ENCODE data around the gene XRCC1. TPM values are rescaled to one million over a fixed set of nuclear protein-coding genes. Genes with fewer than 3 reads are reported as not detected.
A peak's percentile ranks its signal among the peaks of the same experiment; 100 is the strongest.

Gene XRCC1
- total RNA-seq, 1 experiment from 2014 or later: 37.4 TPM

GRCh38 chr19:43620061-43621001 lies 45.0 kb upstream of the XRCC1 start:
- Histone ChIP-seq H3K9ac (ENCODE audit: low read length) (peak overlapping the region; percentile 72), H3K27me3 (ENCODE audit: insufficient read depth, low read length) (no peaks in the 10 kb centered on the region), H3K27ac (ENCODE audit: low read depth, low read length) (peak overlapping the region; percentile 91), H3K9me2 (ENCODE audit: insufficient read depth) (no peaks in the 10 kb centered on the region), H3K4me3 (replicated peaks in 1 of 2; ENCODE audit: low read depth in 1 of 2, low read length in 2 of 2) (peak overlapping the region; percentile 77 to 84), H3K4me1 (ENCODE audit: control insufficient read depth in 1 of 2, insufficient read depth in 2 of 2, low read length in 2 of 2) (peaks cover 19 to 39% of the 10 kb centered on the region in 2 experiments), H3K9me3 (ENCODE audit: control insufficient read depth in 1 of 2, insufficient read depth in 1 of 2, low read depth in 1 of 2, low read length in 2 of 2) (no peaks in the 10 kb centered on the region), H2AFZ (ENCODE audit: low read depth, low read length, poor library complexity, severe bottlenecking) (no peak overlapping the region), H3K36me3 (ENCODE audit: control insufficient read depth in 1 of 2, insufficient read depth in 2 of 2, low read length in 2 of 2) (no peaks in the 10 kb centered on the region), H4K20me1 (ENCODE audit: insufficient read depth) (no peaks in the 10 kb centered on the region), H3K4me2 (ENCODE audit: low read length) (peak overlapping the region; percentile 99), H3K79me2 (ENCODE audit: insufficient read depth, low read length) (peaks cover 27% of the 10 kb centered on the region)
- CTCF ChIA-PET: no interaction called here
- RAD21 ChIA-PET (ENCODE audit: low non-redundant PET in 1 of 2, low total read pairs in 2 of 2, uncharacterized antibody in 2 of 2, unreplicated experiment in 2 of 2): no interaction called here
- no peak for ATAC-seq
- BruUV-seq (replicated peaks): TSS peak; percentile 82
- intact Hi-C loops (cut with micrococcal nuclease): no loop called here
- no peak for DNase-seq (ENCODE audit: low read depth, low spot score)
- TF ChIP-seq POLR2AphosphoS5 (IDR thresholded peaks at IDR 0.05; ENCODE audit: low read depth, low read length): peak; percentile 20; the same call in 1 of the 2 replicates
- no peak for TF ChIP-seq ELF1 (IDR thresholded peaks at IDR 0.05; ENCODE audit: borderline replicate concordance, low read depth)
- POLR2A ChIA-PET: no interaction called here

- Histone ChIP-seq H3K27me3 (ENCODE audit: insufficient read depth, low read length) (no peaks in the 10 kb centered on the region), H3K79me2 (ENCODE audit: insufficient read depth, low read length) (peaks cover 27% of the 10 kb centered on the region), H3K4me2 (ENCODE audit: low read length) (peak within 1 kb of the TSS; percentile 99), H3K9me3 (ENCODE audit: control insufficient read depth in 1 of 2, insufficient read depth in 1 of 2, low read depth in 1 of 2, low read length in 2 of 2) (no peaks in the 10 kb centered on the region), H3K27ac (ENCODE audit: low read depth, low read length) (peak within 1 kb of the TSS; percentile 91), H4K20me1 (ENCODE audit: insufficient read depth) (no peaks in the 10 kb centered on the region), H3K9ac (ENCODE audit: low read length) (peak within 1 kb of the TSS; percentile 72), H3K9me2 (ENCODE audit: insufficient read depth) (no peaks in the 10 kb centered on the region), H3K36me3 (ENCODE audit: control insufficient read depth in 1 of 2, insufficient read depth in 2 of 2, low read length in 2 of 2) (no peaks in the 10 kb centered on the region), H3K4me3 (replicated peaks in 1 of 2; ENCODE audit: low read depth in 1 of 2, low read length in 2 of 2) (peak within 1 kb of the TSS; percentile 77 to 84), H2AFZ (ENCODE audit: low read depth, low read length, poor library complexity, severe bottlenecking) (peak within 1 kb of the TSS; percentile 66), H3K4me1 (ENCODE audit: control insufficient read depth in 1 of 2, insufficient read depth in 2 of 2, low read length in 2 of 2) (peaks cover 14 to 31% of the 10 kb centered on the region in 2 experiments)
- BruUV-seq (replicated peaks): no TSS peak
- intact Hi-C loops (cut with micrococcal nuclease): loop anchor here (1.0 kb wide), 1 partner anchor 23 kb away; the partner anchor contains the start of genes IRGQ and ZNF576
- peak; percentile 88 for ATAC-seq
- RAD21 ChIA-PET (ENCODE audit: low non-redundant PET in 1 of 2, low total read pairs in 2 of 2, uncharacterized antibody in 2 of 2, unreplicated experiment in 2 of 2): no interaction called here
- CTCF ChIA-PET: no interaction called here
- POLR2A ChIA-PET: no interaction called here
- peak; percentile 61 for DNase-seq (ENCODE audit: low read depth, low spot score)
- TF ChIP-seq POLR2AphosphoS5 (IDR thresholded peaks at IDR 0.05; ENCODE audit: low read depth, low read length) (peak; percentile 73; the same call in 1 of the 2 replicates), ELF1 (IDR thresholded peaks at IDR 0.05; ENCODE audit: borderline replicate concordance, low read depth) (no peak), JUND (IDR thresholded peaks at IDR 0.05) (no peak), YY1 (IDR thresholded peaks at IDR 0.05; ENCODE audit: extremely low read depth, insufficient replicate concordance, low read depth, low read length) (no peak), ZFX (IDR thresholded peaks at IDR 0.05) (peak; percentile 70; the same call in 1 of the 2 replicates), REST (IDR thresholded peaks at IDR 0.05; ENCODE audit: low read depth) (no peak), FOSL1 (IDR thresholded peaks at IDR 0.05; ENCODE audit: low read depth) (no peak), RAD21 (IDR thresholded peaks at IDR 0.05; ENCODE audit: low read depth) (no peak), CEBPB (IDR thresholded peaks at IDR 0.05; ENCODE audit: low read depth) (no peak), SIN3A (IDR thresholded peaks at IDR 0.05; ENCODE audit: low read depth) (peak; percentile 77), EGR1 (IDR thresholded peaks at IDR 0.05; ENCODE audit: low read depth) (no peak), SRF (IDR thresholded peaks at IDR 0.05; ENCODE audit: low read depth) (no peak), POLR2A (IDR thresholded peaks at IDR 0.05; ENCODE audit: borderline replicate concordance, extremely low read depth, insufficient read depth, insufficient read length) (peak; percentile 72), SP1 (IDR thresholded peaks at IDR 0.05; ENCODE audit: low read depth) (no peak), TCF7L2 (IDR thresholded peaks at IDR 0.05; ENCODE audit: borderline replicate concordance, extremely low read depth, insufficient read depth, insufficient read length) (peak; percentile 90), EZH2 (IDR thresholded peaks at IDR 0.05) (no peak)
These were observed 44.1 kb upstream of the XRCC1 start, which contains the start of gene ZNF428 for GRCh38 chr19:43619262-43620060. TSS of gene ZNF428 (minus strand) at chr19:43619629. CDS start at chr19:43614304, 5,325 bp downstream.

Data from HCT116 (cell line).